SK-N-SH (cell line): ENCODE data around the gene ZMYND15. TPM values are rescaled to one million over a fixed set of nuclear protein-coding genes. Genes with fewer than 3 reads are reported as not detected.

Source experiments
- CTCF ChIA-PET: fragments of 300-600, 350-600 bp; formaldehyde crosslinking; extraction: SDS; loops from one replicate; lab custom pipeline; 2021; lab: Yijun Ruan, JAX
- POLR2A ChIA-PET: fragments of 350-600 bp; sonication (Branson Sonifier 250); formaldehyde crosslinking; extraction: SDS; loops from one replicate; lab custom pipeline; 2020; ENCODE audit warnings: antibody characterized with exemption, inconsistent platforms; lab: Yijun Ruan, JAX
- DNase-seq: peaks from one replicate; pipeline ENCODE4 v3.0.0; 2012
- H2AFZ ChIP-seq: fragments of 200-600 bp; sonication (generic); 2 replicates; pipeline ENCODE4 v1.8.1; 2016; ENCODE audit warnings: antibody characterized with exemption, mild to moderate bottlenecking, low read depth
- H3F3A ChIP-seq: fragments of 200-600 bp; sonication (generic); replicated peaks from 2 replicates; pipeline ENCODE3; 2016; ENCODE audit warnings: antibody characterized with exemption, mild to moderate bottlenecking; ENCODE audit not compliant: insufficient read depth
- H3K27ac ChIP-seq, 2 experiments: fragments of 200-500 bp in 1 of 2; fragments of 200-600 bp in 1 of 2; sonication (Bioruptor generic) in 1 of 2; sonication (generic), shearing (Covaris generic) in 1 of 2; 2 replicates each; pipeline versions ENCODE4 v1.5.1 to v1.6.1; 2014 to 2016; ENCODE audit warnings: low read depth in 2 of 2, inconsistent platforms in 1 of 2, low read length in 1 of 2, mild to moderate bottlenecking in 1 of 2, mixed read lengths in 1 of 2
- H3K27me3 ChIP-seq: fragments of 200-600 bp; sonication (generic), shearing (Covaris generic); 2 replicates; pipeline ENCODE4 v1.6.1; 2016; ENCODE audit warnings: mixed run types; ENCODE audit not compliant: insufficient read depth
- H3K36me3 ChIP-seq, 2 experiments: fragments of 200-500 bp in 1 of 2; fragments of 200-600 bp in 1 of 2; sonication (Bioruptor generic) in 1 of 2; sonication (generic) in 1 of 2; replicated peaks in 1 of 2; 2 replicates each; pipeline versions ENCODE3 to v1.5.1; 2014 to 2016; ENCODE audit warnings: low read length in 1 of 2, mild to moderate bottlenecking in 1 of 2; ENCODE audit not compliant: insufficient read depth in 2 of 2, control insufficient read depth in 1 of 2
- H3K4me1 ChIP-seq, 2 experiments: fragments of 200-500 bp in 1 of 2; fragments of 200-600 bp in 1 of 2; sonication (Bioruptor generic) in 1 of 2; sonication (generic), shearing (Covaris generic) in 1 of 2; 2 replicates each; pipeline versions ENCODE4 v1.5.1 to v1.6.1; 2014 to 2016; ENCODE audit warnings: low read depth in 1 of 2, low read length in 1 of 2, mixed run types in 1 of 2; ENCODE audit not compliant: insufficient read depth in 2 of 2, control insufficient read depth in 1 of 2
- H3K4me2 ChIP-seq: fragments of 200-600 bp; sonication (generic), shearing (Covaris generic); 2 replicates; pipeline ENCODE4 v1.6.1; 2017; ENCODE audit warnings: mixed run types
- H3K4me3 ChIP-seq, 2 experiments: fragments of 200-500 bp in 1 of 2; fragments of 200-600 bp in 1 of 2; sonication (Bioruptor generic) in 1 of 2; sonication (generic), shearing (Covaris generic) in 1 of 2; 2 replicates each; pipeline versions ENCODE4 v1.5.1 to v1.8.1; 2014 to 2016; ENCODE audit warnings: low read depth in 2 of 2, inconsistent platforms in 1 of 2, low read length in 1 of 2, mild to moderate bottlenecking in 1 of 2, mixed read lengths in 1 of 2, moderate library complexity in 1 of 2
- H3K79me2 ChIP-seq: fragments of 200-600 bp; sonication (generic); 2 replicates; pipeline ENCODE4 v1.8.1; 2017; ENCODE audit warnings: mild to moderate bottlenecking; ENCODE audit not compliant: insufficient read depth
- H3K9ac ChIP-seq: fragments of 200-600 bp; sonication (generic); 2 replicates; pipeline ENCODE4 v1.6.1; 2017; ENCODE audit warnings: mixed run types
- H3K9me2 ChIP-seq: fragments of 200-600 bp; sonication (generic); 2 replicates; pipeline ENCODE4 v1.6.1; 2017; ENCODE audit warnings: mixed run types
- H3K9me3 ChIP-seq: fragments of 200-600 bp; sonication (generic); 2 replicates; pipeline ENCODE4 v1.6.1; 2017; ENCODE audit warnings: mixed run types, mild to moderate bottlenecking, moderate library complexity
- H4K20me1 ChIP-seq: fragments of 200-600 bp; sonication (generic); 2 replicates; pipeline ENCODE4 v1.6.1; 2017; ENCODE audit warnings: mild to moderate bottlenecking, mixed run types; ENCODE audit not compliant: insufficient read depth
- FOSL2 ChIP-seq: IDR thresholded peaks from 2 replicates; pipeline ENCODE4 v1.4.0; 2012; ENCODE audit warnings: low read depth, mild to moderate bottlenecking, moderate library complexity, borderline replicate concordance
- FOXM1 ChIP-seq: IDR thresholded peaks from 2 replicates; pipeline ENCODE4 v1.4.0; 2012; ENCODE audit warnings: low read depth, mild to moderate bottlenecking
- GATA2 ChIP-seq: sonication (generic); formaldehyde crosslinking; IDR thresholded peaks from 2 replicates; pipeline ENCODE4 v1.5.0; 2020; ENCODE audit warnings: mild to moderate bottlenecking, missing genetic modification reagents
- MEF2A ChIP-seq: IDR thresholded peaks from 2 replicates; pipeline ENCODE4 v1.4.0; 2012; ENCODE audit warnings: low read depth, borderline replicate concordance
- RAD21 ChIP-seq: IDR thresholded peaks from 2 replicates; pipeline ENCODE4 v1.6.1; 2012; ENCODE audit warnings: mild to moderate bottlenecking, low read length
- RCOR1 ChIP-seq: fragments of 150-350 bp; IDR thresholded peaks from 2 replicates; pipeline ENCODE4 v1.6.1; 2017; ENCODE audit warnings: antibody characterized with exemption, low read length
- RFX5 ChIP-seq: IDR thresholded peaks from 2 replicates; pipeline ENCODE4 v1.6.1; 2012; ENCODE audit warnings: mild to moderate bottlenecking, improper control_type of control experiment, low read length
- WGBS: methylation state at CpG from one replicate; pipeline ENCODE4 v1.1.6; 2017; ENCODE audit warnings: low lambda C conversion rate; 5-methylcytosine and 5-hydroxymethylcytosine counted together
- polyA plus RNA-seq, 3 experiments: library from polyadenylated mRNA; depleted of rRNA; stranded (reverse); fragments of >200 nt; gene quantifications; 2 replicates each; pipeline ENCODE4 v1.2.3, GENCODE V29; 2012
- TF ChIP-seq, protein P1 (sequence below): IDR thresholded peaks from 2 replicates; pipeline ENCODE4 v1.4.0; 2012; ENCODE audit warnings: low read depth, borderline replicate concordance
- TF ChIP-seq, protein P2 (sequence below): fragments of 150-350 bp; IDR thresholded peaks from 2 replicates; pipeline ENCODE4 v1.6.1; 2016; ENCODE audit warnings: mild to moderate bottlenecking, low read depth, low read length
- TF ChIP-seq, protein P3 (sequence below): IDR thresholded peaks from 2 replicates; pipeline ENCODE4 v1.4.0; 2012; ENCODE audit warnings: low read depth, borderline replicate concordance
- TF ChIP-seq, protein P4 (sequence below): fragments of 200-600 bp; sonication (generic); IDR thresholded peaks from 2 replicates; pipeline ENCODE4 v1.6.1; 2017; ENCODE audit warnings: antibody characterized with exemption, mild to moderate bottlenecking, moderate library complexity

ZMYND15 gene
- polyA plus RNA-seq, 1 of the 3 experiments (the other 2 are of a cell fraction), result 0.08 TPM

DNA sequence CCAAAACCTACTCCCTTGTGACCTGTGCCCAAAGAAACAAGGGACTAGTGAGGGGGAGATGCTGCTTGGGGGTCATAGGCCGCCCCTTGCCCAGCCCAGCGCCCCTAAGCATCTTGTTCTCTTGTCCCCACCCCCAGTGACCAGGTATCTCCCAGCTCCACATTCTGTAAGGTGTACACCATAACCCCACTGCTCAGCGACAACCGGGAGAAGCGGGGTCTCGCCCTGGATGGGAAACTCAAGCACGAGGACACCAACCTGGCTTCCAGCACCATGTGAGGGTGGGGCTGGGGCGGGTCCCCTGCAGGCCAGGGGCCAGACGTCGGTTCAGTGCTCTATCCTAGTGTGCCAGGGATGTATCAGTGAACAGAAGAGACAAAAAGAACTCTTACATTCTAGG is 20.5 kb upstream of the ZMYND15 start (continued):
- TF ChIP-seq, protein P1, sequence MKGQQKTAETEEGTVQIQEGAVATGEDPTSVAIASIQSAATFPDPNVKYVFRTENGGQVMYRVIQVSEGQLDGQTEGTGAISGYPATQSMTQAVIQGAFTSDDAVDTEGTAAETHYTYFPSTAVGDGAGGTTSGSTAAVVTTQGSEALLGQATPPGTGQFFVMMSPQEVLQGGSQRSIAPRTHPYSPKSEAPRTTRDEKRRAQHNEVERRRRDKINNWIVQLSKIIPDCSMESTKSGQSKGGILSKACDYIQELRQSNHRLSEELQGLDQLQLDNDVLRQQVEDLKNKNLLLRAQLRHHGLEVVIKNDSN, result no peak
- TF ChIP-seq, all 33 proteins: peak for 0

DNA sequence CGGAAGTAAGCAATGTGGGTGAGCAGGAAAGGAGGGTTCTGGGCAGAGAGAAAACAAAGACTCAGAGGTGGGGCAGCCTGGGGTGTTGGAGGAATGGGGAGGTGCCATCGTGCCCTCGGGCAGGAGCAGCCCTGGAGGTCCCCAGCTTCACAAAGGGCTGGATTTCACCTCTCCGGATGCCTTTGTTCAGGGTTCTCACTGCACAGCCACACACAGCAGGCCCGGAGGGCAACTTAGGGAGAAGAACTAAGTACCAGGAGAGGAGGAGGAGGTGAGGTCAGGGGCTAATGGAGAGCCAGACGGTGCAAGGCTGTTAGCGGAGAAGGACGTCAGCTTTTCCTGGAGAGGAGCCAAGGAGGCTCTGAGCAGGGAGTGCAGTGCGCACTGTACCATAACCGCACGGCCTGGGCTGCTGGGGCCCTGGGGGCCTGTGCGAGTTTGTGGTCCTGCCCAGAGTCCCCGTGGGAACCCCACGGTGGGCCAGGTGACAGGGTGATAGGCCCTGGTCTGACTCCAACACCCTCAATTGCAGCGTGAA is 19.9 kb upstream of the ZMYND15 start:
- 71% methylated on average over 13 of the region's 15 CpGs for WGBS
- Histone ChIP-seq H4K20me1 (no peaks in the 10 kb centered on the region), H2AFZ (no peak overlapping the region), H3K27ac (no peak overlapping the region), H3K9me3 (no peaks in the 10 kb centered on the region), H3K4me2 (no peak overlapping the region), H3K9me2 (no peaks in the 10 kb centered on the region), H3K9ac (no peak overlapping the region), H3K36me3 (peaks cover 0 to 4% of the 10 kb centered on the region in 2 experiments), H3K79me2 (no peaks in the 10 kb centered on the region), H3K27me3 (no peaks in the 10 kb centered on the region), H3F3A (peaks cover 5% of the 10 kb centered on the region), H3K4me1 (no peaks in the 10 kb centered on the region), H3K4me3 (no peak overlapping the region)
- POLR2A ChIA-PET, result interaction anchor here (1.0 to 1.1 kb wide), 2 partner anchors 10 to 11 kb away, joined by 3 read pairs; partner anchors contain the start of genes ARRB2 and MED11
- no peak for TF ChIP-seq GATA2
- TF ChIP-seq RAD21, result no peak
- TF ChIP-seq, protein P1, result no peak
- TF ChIP-seq, protein P2, sequence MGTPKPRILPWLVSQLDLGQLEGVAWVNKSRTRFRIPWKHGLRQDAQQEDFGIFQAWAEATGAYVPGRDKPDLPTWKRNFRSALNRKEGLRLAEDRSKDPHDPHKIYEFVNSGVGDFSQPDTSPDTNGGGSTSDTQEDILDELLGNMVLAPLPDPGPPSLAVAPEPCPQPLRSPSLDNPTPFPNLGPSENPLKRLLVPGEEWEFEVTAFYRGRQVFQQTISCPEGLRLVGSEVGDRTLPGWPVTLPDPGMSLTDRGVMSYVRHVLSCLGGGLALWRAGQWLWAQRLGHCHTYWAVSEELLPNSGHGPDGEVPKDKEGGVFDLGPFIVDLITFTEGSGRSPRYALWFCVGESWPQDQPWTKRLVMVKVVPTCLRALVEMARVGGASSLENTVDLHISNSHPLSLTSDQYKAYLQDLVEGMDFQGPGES, result no peak
- TF ChIP-seq MEF2A, result no peak
- TF ChIP-seq, protein P3, sequence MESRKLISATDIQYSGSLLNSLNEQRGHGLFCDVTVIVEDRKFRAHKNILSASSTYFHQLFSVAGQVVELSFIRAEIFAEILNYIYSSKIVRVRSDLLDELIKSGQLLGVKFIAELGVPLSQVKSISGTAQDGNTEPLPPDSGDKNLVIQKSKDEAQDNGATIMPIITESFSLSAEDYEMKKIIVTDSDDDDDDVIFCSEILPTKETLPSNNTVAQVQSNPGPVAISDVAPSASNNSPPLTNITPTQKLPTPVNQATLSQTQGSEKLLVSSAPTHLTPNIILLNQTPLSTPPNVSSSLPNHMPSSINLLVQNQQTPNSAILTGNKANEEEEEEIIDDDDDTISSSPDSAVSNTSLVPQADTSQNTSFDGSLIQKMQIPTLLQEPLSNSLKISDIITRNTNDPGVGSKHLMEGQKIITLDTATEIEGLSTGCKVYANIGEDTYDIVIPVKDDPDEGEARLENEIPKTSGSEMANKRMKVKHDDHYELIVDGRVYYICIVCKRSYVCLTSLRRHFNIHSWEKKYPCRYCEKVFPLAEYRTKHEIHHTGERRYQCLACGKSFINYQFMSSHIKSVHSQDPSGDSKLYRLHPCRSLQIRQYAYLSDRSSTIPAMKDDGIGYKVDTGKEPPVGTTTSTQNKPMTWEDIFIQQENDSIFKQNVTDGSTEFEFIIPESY, result no peak
- no peak for TF ChIP-seq FOXM1
- TF ChIP-seq, protein P4, sequence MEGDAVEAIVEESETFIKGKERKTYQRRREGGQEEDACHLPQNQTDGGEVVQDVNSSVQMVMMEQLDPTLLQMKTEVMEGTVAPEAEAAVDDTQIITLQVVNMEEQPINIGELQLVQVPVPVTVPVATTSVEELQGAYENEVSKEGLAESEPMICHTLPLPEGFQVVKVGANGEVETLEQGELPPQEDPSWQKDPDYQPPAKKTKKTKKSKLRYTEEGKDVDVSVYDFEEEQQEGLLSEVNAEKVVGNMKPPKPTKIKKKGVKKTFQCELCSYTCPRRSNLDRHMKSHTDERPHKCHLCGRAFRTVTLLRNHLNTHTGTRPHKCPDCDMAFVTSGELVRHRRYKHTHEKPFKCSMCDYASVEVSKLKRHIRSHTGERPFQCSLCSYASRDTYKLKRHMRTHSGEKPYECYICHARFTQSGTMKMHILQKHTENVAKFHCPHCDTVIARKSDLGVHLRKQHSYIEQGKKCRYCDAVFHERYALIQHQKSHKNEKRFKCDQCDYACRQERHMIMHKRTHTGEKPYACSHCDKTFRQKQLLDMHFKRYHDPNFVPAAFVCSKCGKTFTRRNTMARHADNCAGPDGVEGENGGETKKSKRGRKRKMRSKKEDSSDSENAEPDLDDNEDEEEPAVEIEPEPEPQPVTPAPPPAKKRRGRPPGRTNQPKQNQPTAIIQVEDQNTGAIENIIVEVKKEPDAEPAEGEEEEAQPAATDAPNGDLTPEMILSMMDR, result no peak
- TF ChIP-seq RFX5, result no peak
- no peak for TF ChIP-seq FOSL2
- TF ChIP-seq RCOR1, result no peak
- CTCF ChIA-PET, result no interaction called here
- no peak for DNase-seq
